NOMO-1 (cell line): ENCODE measurements around the gene SYDE1.

ENCODE experiments used
- DNase-seq, 2 experiments: peaks; one replicate each; lab custom pipeline; 2025; ENCODE audit not compliant: unreplicated experiment in 2 of 2; lab: John Stamatoyannopoulos, UW

Gene SYDE1

DNA sequence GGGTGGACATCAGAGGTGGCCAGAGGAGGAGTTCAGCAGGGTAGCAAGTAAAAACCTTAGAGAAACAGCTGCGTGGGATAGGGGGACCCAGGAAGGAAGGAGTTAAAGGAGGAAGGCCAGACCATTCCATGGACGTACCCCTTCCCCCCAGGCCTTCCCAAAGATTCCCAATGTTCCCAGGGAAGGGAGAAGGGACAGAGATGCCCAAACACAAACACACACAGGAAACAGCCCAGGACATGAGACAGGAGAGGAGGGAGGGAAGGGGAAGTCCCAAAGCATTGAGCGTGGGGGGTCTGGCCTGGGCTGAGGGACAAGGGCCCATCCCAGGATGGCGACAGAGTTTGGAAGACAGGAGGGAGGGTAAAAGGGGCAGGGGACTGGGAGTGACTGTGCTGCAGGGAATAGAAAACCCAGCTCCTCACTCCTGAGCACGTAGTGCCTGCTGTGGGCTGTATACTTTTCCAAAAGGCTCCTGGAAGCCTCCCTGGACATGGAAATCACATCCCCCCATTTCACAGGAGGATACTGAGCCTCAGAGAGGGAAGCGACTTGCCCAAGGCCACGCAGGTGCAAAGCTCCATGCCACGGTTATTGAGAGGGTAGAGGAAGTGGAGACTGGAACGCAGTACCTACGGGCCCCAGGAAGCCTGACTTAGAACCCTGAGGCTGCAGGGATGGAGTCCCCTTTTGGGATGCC, 1.1 kb downstream of the SYDE1 start:
- DNase-seq, result no peak

- no peak for DNase-seq
Observed at GRCh38 chr19:15108845-15109767, 1.9 kb downstream of the SYDE1 start.

GRCh38 chr19:15109768-15110417, 2.7 kb downstream of the SYDE1 start:
- no peak for DNase-seq

DNA sequence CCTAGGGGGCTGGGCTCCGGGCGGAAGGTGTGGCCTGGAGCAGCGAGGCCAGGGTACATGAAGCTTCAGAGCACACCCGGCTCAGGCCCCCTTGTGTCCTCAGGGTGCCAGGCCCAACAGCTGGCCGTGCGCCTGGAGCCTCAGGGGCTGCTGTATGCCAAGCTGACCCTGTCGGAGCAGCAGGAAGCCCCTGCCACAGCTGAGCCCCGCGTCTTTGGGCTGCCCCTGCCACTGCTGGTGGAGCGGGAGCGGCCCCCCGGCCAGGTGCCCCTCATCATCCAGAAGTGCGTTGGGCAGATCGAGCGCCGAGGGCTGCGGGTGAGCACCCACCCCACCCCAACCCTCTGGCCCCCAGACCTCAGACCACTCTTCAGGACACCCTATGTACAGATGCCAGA, 3.2 kb downstream of the SYDE1 start:
- DNase-seq, result no peak

DNA sequence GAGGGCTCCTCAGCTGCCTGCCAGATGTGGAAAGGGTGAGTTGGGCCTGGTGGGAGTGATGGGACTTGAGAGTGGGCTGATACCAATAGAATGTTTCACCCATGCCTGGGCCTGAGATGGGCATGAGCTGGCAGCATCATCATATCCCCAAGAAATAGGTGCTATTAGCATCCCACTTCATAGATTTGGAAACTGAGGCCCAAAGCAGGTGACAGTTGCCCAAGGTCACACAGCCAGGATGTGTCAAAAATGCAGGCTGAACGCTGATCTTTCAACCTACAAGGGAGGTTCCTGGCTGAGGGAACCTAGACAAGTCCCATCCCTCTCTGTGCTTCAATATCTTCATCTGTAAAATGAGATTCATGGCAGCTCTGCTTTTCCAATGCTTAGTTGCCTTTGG, 4.6 kb downstream of the SYDE1 start:
- DNase-seq, result no peak

DNA sequence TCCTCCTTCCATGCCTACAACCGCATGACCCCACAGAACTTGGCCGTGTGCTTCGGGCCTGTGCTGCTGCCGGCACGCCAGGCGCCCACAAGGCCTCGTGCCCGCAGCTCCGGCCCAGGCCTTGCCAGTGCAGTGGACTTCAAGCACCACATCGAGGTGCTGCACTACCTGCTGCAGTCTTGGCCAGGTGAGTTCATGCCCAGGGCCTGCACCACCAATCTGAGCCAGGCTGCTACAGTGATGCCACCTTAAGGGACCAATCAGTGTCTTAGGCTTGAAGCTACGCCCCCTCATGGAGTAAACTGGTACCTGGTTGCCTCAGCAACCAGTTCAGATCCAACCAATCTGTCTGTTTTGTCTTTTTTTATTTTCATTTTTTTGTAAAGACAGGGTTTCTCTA, 5.2 kb downstream of the SYDE1 start:
- DNase-seq, result no peak

GRCh38 chr19:15113245-15114152, 6.3 kb downstream of the SYDE1 start:
- DNase-seq, result no peak

- no peak for DNase-seq
Observed at GRCh38 chr19:15114153-15114540, 6.9 kb downstream of the SYDE1 start.

DNA sequence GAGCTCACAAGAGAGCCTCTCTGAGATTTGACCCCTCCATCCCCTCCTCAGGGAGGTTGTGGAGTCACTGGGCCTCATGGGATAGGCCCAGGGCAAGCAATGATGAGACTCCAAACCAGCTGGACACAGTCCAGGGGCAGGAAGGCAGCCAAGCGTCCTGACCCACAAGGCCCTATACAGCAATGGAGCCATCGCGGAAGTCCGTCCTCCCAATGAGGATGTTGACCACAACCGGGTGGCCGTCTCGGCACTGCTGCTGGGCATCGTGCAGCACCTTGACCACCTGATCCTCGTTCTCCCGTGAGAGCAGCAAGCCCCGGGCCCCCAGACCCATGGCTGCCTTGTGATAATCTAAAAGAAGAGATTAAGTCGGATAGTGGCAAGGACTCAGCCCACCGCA, 7.9 kb downstream of the SYDE1 start:
- no peak for DNase-seq

GRCh38 chr19:15115762-15116615, 8.8 kb downstream of the SYDE1 start:
- no peak for DNase-seq

- no peak for DNase-seq
Observed at GRCh38 chr19:15116856-15117255, 9.7 kb downstream of the SYDE1 start.

DNA sequence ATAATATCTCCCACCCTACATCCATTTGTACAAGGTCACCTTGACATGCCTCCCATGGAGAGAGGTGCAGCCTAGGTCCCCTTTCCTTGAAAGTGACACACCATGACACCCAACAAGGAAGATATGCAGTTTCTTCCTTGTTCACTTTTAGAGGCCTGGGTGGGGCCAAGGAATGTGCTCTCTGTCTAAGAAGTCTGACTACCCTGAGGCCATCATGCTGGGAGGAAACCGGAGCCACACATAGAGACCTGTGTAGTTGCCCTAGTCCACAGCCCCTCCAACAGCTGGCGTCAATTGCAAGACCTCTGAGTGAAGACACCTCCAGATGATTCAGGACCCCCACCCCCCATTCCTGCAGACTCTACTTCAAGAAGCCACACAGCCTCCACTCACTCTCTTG, 11.0 kb downstream of the SYDE1 start:
- no peak for DNase-seq

DNA sequence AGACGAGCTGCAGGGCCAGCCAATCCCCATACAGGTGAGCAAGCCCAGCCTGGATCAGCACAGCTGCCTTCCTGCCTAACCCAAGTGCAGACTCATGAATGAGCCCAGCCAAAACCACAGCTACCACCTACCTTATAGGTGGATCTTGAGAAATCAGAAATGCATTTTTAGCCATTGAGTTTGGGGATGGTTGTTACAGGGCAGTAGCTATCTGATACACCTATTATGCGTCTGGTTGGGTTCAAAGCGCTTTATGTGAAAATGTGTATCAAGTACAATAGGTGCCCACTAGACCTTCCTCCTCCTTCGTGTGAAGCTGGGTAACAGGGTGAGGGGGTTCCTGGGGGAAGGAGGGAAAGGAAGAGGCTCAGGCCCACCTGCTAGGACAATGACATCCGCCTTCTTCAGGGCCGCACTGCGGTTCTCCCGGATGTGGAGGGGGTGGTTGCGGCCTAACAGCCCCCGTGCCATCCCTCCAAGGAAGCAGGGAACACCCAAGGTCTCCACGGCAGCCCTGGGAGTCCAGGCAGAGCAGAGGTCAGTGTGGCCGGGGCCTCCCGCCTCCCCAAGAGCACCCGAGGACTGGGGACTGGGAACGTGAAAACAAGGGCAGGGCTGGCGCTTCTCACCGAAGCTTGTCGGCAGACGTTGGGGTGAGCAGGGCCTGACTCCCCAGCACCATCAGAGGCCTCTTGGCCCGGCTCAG, 11.7 kb downstream of the SYDE1 start:
- no peak for DNase-seq

- DNase-seq, result no peak
Observed at GRCh38 chr19:15120135-15121026, 13.2 kb downstream of the SYDE1 start.

DNA sequence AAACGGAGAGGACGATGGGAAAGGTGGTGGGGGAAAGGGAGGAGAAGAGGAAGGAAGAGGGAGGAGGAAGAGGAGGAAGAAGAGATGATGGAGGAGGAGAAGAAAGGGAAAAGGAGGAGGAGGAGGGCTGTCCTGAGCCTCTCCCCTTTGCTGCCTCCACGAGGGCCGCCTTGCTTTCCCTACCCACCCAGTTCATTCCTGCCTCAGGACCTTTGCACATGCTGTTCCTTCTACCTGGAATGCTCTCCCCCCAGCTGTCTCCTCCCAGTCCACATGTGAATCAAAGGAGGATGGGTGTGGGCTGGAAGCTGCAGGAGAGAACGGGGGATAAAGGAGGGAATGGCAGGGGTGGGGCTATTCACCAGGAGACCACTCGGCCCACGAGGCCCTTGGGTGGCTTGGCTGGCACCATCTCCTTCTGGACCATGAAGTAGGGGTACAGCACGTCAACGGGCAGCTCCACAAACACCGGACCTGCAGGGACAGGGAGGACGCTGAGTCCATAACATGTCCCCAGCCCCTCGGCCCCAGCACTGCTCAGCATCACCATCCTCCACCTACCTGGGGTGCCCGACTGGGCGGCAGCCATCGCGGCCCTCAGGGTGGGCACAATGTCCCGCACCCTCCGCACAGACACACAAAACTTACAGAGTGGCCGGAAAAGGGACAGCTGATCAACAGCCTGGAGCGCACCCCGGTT, 15.3 kb downstream of the SYDE1 start:
- no peak for DNase-seq

DNA sequence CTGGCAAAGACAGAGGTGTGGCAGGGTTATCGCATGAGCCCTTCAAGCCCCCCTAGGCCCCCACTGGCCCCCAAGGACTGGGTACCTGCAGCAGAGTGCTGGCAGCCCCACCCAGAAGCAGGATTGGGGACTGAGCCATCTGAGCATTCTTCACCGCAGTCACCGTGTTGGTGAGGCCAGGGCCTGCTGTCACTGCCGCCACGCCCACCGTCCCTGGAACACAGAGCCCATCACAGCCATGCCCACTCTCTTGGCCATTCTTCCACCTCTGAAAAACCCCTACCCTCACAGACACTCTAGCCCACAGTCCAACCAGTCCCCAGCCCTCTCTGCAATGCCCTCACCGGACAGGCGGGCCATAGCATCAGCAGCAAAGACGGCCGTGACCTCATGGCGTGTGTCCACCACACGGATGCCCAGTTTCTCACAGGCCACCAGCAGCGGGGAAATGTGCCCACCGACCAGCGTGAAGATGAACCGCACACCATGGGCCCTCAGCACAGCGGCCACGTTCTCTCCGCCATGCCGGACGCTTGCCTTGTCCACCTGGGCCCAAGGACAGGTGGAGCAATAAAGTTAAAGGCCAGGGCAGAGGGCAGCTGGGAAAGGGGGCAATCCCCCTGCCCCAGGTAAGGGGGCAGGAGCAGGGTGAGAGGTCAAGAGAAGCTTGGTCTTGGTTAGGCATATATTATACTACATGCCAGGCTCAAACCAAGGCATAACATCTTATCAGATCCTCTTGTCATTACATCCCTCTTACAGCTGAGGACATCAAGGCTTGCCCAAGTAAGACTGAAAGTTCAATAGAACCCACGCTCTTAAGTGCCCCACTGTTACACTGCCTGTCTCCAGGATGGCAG, 16.1 kb downstream of the SYDE1 start:
- no peak for DNase-seq

- DNase-seq, result no peak
Observed at GRCh38 chr19:15123900-15124299, 16.7 kb downstream of the SYDE1 start.
